Fibroblast of skin of right quadriceps (primary cell): ENCODE measurements around the gene SDC3.

Experiments used
- DNase-seq: peaks from one replicate; pipeline ENCODE4 v3.0.0-alpha.2; 2013

The SDC3 gene

GRCh38 chr1:30928171-30928570 lies 19.6 kb upstream of the SDC3 start:
- no peak for DNase-seq

DNA sequence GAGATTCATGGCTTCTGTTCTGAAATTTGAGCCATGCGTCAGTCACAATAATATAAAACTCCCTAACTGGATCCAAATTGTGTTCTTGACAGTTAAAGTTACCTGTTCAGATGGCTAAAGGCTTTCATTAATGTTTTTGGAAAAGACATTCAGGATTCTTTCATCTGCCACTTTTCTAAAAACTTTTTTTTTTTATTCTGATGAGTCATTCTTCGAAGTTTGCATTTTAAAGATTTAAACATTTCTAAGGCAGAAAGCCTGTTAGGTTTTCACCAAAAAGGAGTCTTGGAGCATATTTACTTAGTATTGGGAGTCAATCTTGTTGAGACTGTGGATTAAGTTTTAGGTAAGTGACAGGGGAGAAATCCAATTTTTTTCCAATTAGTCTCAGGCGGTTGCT lies 18.9 kb upstream of the SDC3 start:
- DNase-seq = no peak

GRCh38 chr1:30923597-30923996 lies 15.0 kb upstream of the SDC3 start:
- DNase-seq = peak; percentile 44

- DNase-seq = no peak
Observed at GRCh38 chr1:30920827-30921226, 12.3 kb upstream of the SDC3 start.

- DNase-seq = peak; percentile 79
Observed at GRCh38 chr1:30919025-30919881, 10.7 kb upstream of the SDC3 start.

GRCh38 chr1:30916296-30916695 lies 7.7 kb upstream of the SDC3 start:
- DNase-seq = no peak

DNA sequence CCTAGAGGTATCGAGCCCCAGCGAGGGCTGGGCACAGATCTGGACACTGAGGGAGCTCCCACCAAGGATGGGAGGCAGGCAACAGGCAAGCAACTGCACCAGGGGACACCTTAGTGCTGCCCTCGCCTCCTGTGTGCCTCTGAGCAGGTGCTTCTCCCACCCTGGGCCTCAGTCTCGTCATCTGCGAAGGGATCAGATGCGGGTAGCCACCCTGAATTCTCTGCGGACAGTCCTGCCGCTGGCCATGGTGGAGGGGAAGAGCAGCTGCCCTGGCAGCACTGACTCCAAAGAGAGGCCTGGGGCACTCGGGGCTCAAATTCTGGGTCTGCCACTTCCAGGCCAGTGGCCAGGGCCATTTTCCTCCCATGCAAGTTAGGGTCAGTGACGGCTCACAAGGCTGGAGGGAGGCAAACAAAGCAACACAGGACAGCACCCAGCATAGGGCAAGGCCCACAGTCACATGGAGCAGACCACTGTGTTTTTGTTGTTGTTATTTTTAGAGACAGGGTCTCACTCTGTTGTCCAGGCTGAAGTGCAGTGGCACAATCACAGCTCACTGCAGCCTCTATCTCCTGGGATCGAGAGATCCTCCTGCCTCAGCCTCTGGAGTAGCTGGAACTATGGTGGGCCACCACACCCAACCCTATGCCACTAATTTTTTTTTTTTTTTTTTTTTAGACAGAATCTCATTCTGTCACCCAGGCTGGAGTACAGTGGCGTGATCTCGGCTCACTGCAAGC lies 7.1 kb upstream of the SDC3 start:
- no peak for DNase-seq

- no peak for DNase-seq
Observed at GRCh38 chr1:30914931-30915330, 6.4 kb upstream of the SDC3 start.

DNA sequence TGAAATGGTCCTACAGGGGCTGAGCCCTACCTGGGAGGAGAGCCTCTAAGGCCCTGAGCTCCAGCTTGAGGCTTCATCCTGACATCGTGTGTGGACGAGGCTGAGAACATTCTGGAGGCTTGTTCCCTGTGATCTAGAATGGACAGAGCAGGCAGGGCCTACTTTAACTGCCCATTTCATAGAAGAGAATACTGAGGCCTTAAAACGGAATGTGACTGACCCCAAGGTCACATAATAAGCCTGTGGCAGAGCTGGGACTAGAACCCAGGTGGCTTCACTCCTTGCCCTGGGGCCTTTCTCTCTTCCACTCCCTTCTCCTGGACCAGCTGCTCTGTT lies 6.0 kb upstream of the SDC3 start:
- DNase-seq = no peak

- DNase-seq = no peak
Observed at GRCh38 chr1:30912913-30913652, 4.5 kb upstream of the SDC3 start.

DNA sequence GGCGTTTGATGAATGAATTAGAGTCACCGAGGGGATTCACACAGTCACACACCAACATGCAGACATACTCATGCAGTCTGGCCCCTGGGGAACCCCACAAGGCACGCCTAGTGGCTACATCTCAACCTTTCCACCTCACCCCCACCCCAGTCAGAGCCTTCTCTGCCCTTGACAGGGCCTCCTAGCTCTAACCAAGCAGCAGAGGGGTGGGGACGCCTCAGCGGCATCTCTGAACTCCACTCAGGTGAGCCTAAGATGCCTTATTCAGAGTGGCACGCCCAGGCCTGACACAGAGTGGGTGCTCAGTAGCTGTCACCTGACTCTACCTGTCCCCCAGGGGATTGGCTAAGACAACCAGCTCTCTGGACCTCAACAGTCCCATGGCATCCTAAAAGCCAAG lies 3.7 kb upstream of the SDC3 start:
- DNase-seq = no peak

- peak; percentile 82 for DNase-seq
Observed at GRCh38 chr1:30911059-30911954, 2.7 kb upstream of the SDC3 start.

DNA sequence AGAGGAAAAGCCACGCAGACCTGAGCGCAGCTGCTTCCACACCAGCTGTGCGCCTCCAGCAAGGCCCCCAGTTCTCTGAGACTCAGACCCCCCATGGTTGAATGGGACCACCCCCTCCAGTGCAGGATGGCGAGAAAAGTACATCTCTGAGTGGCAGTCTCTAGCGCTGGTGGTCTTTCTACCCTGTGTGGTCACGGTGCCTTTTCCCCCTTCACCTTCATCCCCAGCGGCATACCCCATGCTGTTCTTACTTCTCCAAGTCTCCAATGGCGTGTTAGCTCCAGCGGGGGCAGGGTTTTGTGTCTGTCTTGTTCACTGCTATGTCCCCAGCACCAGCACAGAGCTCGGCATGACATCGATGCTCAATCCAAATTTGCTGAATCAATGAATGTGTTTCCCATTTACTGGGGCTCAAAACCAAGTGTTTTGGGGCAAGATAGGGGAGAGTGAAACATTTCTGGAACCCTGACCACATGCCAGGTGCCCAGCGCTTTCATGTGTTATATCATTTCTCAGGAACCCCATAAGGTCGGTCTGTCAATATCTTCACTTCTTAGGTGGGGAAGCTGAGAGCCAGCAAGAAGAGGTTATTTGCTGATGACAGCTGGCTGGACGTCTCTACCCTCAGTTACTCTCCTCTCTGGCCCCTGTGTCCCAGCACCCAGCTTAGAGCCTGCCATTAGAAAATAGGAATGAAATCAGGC lies 959 bp upstream of the SDC3 start:
- DNase-seq = no peak

DNA sequence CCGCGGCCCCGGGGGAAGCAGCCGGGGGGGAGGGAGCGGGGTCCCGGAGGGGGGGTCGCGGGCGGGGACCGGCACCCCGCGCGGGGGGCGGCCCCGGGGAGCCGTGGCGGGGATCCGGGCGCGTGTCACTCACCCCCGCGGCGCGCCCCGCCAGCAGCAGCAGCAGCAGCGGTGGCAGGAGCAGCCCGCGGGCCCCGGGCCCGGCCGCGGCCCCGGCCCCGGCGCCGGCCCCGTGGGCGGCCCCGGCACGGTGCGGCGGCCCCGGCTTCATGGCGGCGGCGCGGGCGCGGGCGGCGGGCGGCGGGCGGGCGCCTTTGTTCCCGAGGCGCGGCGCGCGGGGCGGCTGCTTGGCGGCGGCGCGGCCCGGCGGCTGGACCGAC lies 252 bp downstream of the SDC3 start:
- no peak for DNase-seq

GRCh38 chr1:30907481-30908315 lies 860 bp downstream of the SDC3 start:
- DNase-seq = no peak

DNA sequence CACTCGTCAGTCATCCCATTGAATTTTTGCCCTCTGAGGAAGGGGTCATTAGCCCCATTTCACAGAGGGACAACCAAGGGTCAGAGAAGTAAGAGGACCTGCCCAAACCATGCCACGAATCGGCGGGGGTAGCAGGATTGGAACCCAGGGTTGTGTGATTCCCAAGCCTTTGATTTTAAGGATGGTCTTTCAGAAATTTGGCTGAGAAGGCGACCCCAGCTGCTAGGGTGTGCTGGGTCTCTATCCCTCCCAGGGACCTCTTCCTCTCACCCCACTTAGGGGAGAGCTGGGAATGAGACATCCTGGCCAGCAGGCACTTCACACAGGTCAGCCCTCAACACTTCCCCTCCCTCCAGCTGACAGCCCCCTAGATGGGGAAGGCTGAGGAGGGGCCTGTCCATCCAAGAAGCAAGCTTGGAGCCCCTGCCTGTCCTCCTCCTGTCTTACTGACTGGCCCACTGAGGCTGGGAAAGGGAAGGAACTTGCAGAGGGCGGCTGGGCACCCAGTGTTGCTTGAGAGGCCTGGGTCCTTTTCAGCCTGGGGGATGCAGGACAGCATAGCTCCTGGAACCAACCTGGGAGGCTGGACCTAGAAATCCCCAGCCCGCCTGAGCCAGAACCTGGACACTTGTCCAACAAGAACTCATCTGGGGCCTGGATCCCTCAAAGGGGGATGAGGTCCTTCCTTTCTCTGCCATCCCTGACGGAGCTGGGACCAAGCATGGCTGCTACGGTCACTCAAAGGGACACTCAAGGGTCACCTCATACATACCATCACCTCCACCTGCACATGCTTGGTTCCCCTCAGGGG lies 1.7 kb downstream of the SDC3 start:
- DNase-seq = no peak

GRCh38 chr1:30905916-30906620 lies 2.5 kb downstream of the SDC3 start:
- DNase-seq = no peak

DNA sequence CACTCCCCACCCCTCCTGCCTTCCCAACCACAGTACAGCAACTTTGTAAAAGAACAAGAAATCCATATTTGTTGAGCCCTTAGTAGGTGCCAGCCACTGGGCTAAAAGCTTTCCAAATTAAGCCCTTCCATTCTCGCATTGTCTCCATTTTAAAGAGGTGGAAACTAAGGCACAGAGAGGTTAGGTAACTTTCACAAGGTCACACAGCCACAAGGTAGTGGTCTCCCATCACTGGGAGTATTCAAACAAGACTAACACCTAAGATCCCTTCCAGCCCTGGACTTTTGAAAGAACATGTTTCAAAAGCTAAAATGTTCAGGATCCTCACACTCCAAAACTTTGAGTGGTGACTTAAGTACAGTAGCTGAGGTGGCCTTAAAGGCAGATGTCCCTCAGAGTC lies 3.2 kb downstream of the SDC3 start:
- DNase-seq = no peak

DNA sequence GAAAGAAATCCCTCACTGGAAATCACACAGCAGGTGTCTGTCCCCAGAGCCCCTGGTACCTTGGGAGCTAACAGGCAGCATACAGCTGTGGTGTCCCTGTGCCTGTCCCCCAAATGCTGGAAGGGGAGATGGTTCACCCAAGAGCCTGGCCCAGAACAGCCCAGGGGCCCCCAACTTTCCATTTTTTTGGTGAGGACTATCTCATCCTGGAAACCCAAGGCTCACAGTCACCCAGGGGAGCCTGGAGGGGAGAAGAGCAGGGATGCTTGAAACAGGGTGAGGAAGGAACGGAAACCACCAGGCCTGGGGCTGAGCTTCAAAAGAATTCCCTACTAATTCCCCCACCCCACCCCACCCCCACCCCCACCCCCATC lies 3.6 kb downstream of the SDC3 start:
- DNase-seq = no peak
